ENCODE data around the gene CTTNBP2.

CTTNBP2 gene

DNA sequence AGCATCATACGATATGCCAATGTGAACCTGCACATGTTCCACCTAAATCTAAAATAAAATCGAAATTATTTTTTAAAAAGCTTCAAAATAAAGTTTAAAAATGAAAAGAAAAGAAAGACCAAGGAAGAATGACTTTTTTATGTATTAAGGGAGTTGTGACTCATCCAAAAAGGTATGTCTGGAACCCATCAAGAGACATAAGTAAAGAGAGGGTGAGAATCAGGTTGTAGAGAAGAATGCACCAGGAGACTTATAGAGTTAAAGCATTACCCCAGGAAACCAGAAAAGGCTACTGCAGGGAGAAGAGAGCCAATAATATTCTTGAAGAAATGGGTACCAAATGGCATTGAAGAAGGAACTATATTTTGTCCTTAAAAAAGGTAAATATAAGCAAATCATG, 69.8 kb downstream of the CTTNBP2 start:
- Histone ChIP-seq H2AFZ (ENCODE audit: low read length) (no peak overlapping the region), H3K79me2 (ENCODE audit: low read length) (no peaks in the 10 kb centered on the region), H3K4me3 (ENCODE audit: low read length) (no peak overlapping the region), H3K9me3 (replicated peaks; ENCODE audit: insufficient read depth, low read length) (no peaks in the 10 kb centered on the region), H3K27ac (ENCODE audit: low read length) (no peak overlapping the region), H3K4me2 (ENCODE audit: low read depth, low read length) (no peak overlapping the region), H3K36me3 (replicated peaks; ENCODE audit: insufficient read depth, low read length) (no peaks in the 10 kb centered on the region), H4K20me1 (ENCODE audit: insufficient read depth, low read length) (no peaks in the 10 kb centered on the region), H3K9ac (ENCODE audit: low read length) (no peak overlapping the region), H3K27me3 (replicated peaks; ENCODE audit: insufficient read depth, low read length) (no peaks in the 10 kb centered on the region), H3K4me1 (ENCODE audit: low read length) (no peaks in the 10 kb centered on the region), H3F3A (ENCODE audit: insufficient read depth, low read length) (no peaks in the 10 kb centered on the region), H3K9me2 (replicated peaks; ENCODE audit: insufficient read depth, low read length) (no peaks in the 10 kb centered on the region)
- TF ChIP-seq EZH2 (optimal IDR thresholded peaks at IDR 0.05; ENCODE audit: low read depth, low read length) = no peak
- TF ChIP-seq, protein P1, sequence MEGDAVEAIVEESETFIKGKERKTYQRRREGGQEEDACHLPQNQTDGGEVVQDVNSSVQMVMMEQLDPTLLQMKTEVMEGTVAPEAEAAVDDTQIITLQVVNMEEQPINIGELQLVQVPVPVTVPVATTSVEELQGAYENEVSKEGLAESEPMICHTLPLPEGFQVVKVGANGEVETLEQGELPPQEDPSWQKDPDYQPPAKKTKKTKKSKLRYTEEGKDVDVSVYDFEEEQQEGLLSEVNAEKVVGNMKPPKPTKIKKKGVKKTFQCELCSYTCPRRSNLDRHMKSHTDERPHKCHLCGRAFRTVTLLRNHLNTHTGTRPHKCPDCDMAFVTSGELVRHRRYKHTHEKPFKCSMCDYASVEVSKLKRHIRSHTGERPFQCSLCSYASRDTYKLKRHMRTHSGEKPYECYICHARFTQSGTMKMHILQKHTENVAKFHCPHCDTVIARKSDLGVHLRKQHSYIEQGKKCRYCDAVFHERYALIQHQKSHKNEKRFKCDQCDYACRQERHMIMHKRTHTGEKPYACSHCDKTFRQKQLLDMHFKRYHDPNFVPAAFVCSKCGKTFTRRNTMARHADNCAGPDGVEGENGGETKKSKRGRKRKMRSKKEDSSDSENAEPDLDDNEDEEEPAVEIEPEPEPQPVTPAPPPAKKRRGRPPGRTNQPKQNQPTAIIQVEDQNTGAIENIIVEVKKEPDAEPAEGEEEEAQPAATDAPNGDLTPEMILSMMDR (IDR thresholded peaks at IDR 0.05; ENCODE audit: low read length) = no peak
- no peak for TF ChIP-seq EZH2phosphoT487 (IDR thresholded peaks at IDR 0.05; ENCODE audit: low read length)
- DNase-seq = no peak

DNA sequence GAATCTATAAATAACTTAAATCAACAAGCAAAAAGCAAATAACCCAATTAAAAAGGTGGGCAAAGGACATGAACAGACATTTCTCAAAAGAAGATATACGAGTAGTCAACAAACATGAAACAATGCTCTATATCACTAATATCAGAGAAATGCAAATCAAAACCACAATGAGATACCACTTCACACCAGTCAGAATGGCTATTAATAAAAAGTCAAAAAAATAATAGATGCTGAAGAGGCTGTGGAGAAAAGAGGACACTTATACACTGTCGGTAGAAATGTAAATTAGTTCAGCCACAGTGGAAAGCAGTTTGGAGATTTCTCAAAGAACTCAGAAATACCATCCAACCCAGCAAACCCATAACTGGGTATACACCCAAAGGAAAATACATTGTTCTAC, 70.6 kb downstream of the CTTNBP2 start:
- no peak for DNase-seq
- no peak for TF ChIP-seq EZH2phosphoT487 (IDR thresholded peaks at IDR 0.05; ENCODE audit: low read length)
- TF ChIP-seq EZH2 (optimal IDR thresholded peaks at IDR 0.05; ENCODE audit: low read depth, low read length) = no peak
- TF ChIP-seq, protein P1 (IDR thresholded peaks at IDR 0.05; ENCODE audit: low read length) = no peak
- Histone ChIP-seq H3F3A (ENCODE audit: insufficient read depth, low read length) (no peaks in the 10 kb centered on the region), H3K4me3 (ENCODE audit: low read length) (no peak overlapping the region), H2AFZ (ENCODE audit: low read length) (no peak overlapping the region), H3K9ac (ENCODE audit: low read length) (no peak overlapping the region), H3K4me1 (ENCODE audit: low read length) (no peaks in the 10 kb centered on the region), H3K9me2 (replicated peaks; ENCODE audit: insufficient read depth, low read length) (no peaks in the 10 kb centered on the region), H3K4me2 (ENCODE audit: low read depth, low read length) (no peak overlapping the region), H4K20me1 (ENCODE audit: insufficient read depth, low read length) (no peaks in the 10 kb centered on the region), H3K27ac (ENCODE audit: low read length) (no peak overlapping the region), H3K9me3 (replicated peaks; ENCODE audit: insufficient read depth, low read length) (no peaks in the 10 kb centered on the region), H3K36me3 (replicated peaks; ENCODE audit: insufficient read depth, low read length) (no peaks in the 10 kb centered on the region), H3K79me2 (ENCODE audit: low read length) (no peaks in the 10 kb centered on the region), H3K27me3 (replicated peaks; ENCODE audit: insufficient read depth, low read length) (no peaks in the 10 kb centered on the region)

DNA sequence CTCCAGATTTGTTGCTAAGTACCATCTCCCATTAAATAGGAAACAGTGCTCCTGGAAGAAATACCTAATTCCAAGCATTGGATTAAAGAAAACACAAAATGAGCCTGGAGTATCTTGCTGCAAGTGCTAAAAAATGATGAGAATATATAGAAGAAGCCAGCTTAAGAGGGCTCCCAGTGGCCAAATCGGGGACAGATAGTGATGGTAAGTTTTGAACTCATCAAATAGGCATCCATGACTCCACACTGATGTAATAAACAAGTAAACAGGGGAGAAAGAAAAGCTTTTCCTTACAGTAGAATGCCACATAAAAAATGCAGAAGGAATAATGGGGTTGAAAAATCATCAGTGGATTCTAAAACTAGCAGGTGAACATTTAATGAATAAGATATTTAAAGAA, 72.4 kb downstream of the CTTNBP2 start:
- no peaks in the 10 kb centered on the region for H3K9me3 ChIP-seq (replicated peaks; ENCODE audit: insufficient read depth, low read length)
- no peaks in the 10 kb centered on the region for H3K27me3 ChIP-seq (replicated peaks; ENCODE audit: insufficient read depth, low read length)
- no peaks in the 10 kb centered on the region for H3K36me3 ChIP-seq (replicated peaks; ENCODE audit: insufficient read depth, low read length)
- H3K4me1 ChIP-seq (ENCODE audit: low read length) = no peaks in the 10 kb centered on the region
- H4K20me1 ChIP-seq (ENCODE audit: insufficient read depth, low read length) = no peaks in the 10 kb centered on the region
- H3F3A ChIP-seq (ENCODE audit: insufficient read depth, low read length) = no peaks in the 10 kb centered on the region
- no peaks in the 10 kb centered on the region for H3K79me2 ChIP-seq (ENCODE audit: low read length)
- no peaks in the 10 kb centered on the region for H3K9me2 ChIP-seq (replicated peaks; ENCODE audit: insufficient read depth, low read length)
- no peak overlapping the region for H3K4me2 ChIP-seq (ENCODE audit: low read depth, low read length)
- no peak overlapping the region for H2AFZ ChIP-seq (ENCODE audit: low read length)
- TF ChIP-seq EZH2phosphoT487 (IDR thresholded peaks at IDR 0.05; ENCODE audit: low read length) = no peak
- TF ChIP-seq, protein P1 (IDR thresholded peaks at IDR 0.05; ENCODE audit: low read length) = no peak
- TF ChIP-seq EZH2 (optimal IDR thresholded peaks at IDR 0.05; ENCODE audit: low read depth, low read length) = no peak
- no peak for DNase-seq
- H3K27ac ChIP-seq (ENCODE audit: low read length) = no peak overlapping the region
- no peak overlapping the region for H3K9ac ChIP-seq (ENCODE audit: low read length)
- no peak overlapping the region for H3K4me3 ChIP-seq (ENCODE audit: low read length)
